ENCODE results near the gene MYCBP. TPM values are rescaled to one million over a fixed set of nuclear protein-coding genes. Genes with fewer than 3 reads are reported as not detected.

Gene MYCBP
- total RNA-seq, 2 experiments from 2014 or later: 45.6 to 49.1 TPM

- H3K27ac Mint-ChIP-seq: no peak overlapping the region
- no peaks in the 10 kb centered on the region for H3K36me3 Mint-ChIP-seq
- no peaks in the 10 kb centered on the region for H3K27me3 Mint-ChIP-seq
- no peak overlapping the region for H3K4me3 Mint-ChIP-seq
- H3K9me3 Mint-ChIP-seq: no peaks in the 10 kb centered on the region
- no peak for DNase-seq
- no peaks in the 10 kb centered on the region for H3K4me1 Mint-ChIP-seq
These were observed 15.5 kb upstream of the MYCBP start for GRCh38 chr1:38888423-38889333.

- Mint-ChIP-seq H3K36me3 (no peaks in the 10 kb centered on the region), H3K27me3 (no peaks in the 10 kb centered on the region), H3K27ac (no peak overlapping the region), H3K4me3 (no peak overlapping the region), H3K4me1 (no peaks in the 10 kb centered on the region), H3K9me3 (no peaks in the 10 kb centered on the region)
- DNase-seq: no peak
These were observed 11.9 kb upstream of the MYCBP start for GRCh38 chr1:38885092-38885491.

- Mint-ChIP-seq H3K4me1 (no peaks in the 10 kb centered on the region), H3K9me3 (no peaks in the 10 kb centered on the region), H3K27me3 (no peaks in the 10 kb centered on the region), H3K36me3 (no peaks in the 10 kb centered on the region), H3K27ac (no peak within 1 kb of the TSS), H3K4me3 (no peak within 1 kb of the TSS)
- DNase-seq: no peak
These were observed 8.3 kb upstream of the MYCBP start, which contains the start of gene GJA9 for GRCh38 chr1:38881487-38881886. TSS of gene GJA9 (minus strand) at chr1:38881587. CDS start at chr1:38876098, 5,489 bp downstream.

- Mint-ChIP-seq H3K27me3 (no peaks in the 10 kb centered on the region), H3K4me3 (no peak overlapping the region), H3K36me3 (peaks cover 2% of the 10 kb centered on the region), H3K27ac (no peak overlapping the region), H3K4me1 (peaks cover 22% of the 10 kb centered on the region), H3K9me3 (no peaks in the 10 kb centered on the region)
- DNase-seq: no peak
These were observed 2.7 kb upstream of the MYCBP start for GRCh38 chr1:38875811-38876210.

- Mint-ChIP-seq H3K9me3 (no peaks in the 10 kb centered on the region), H3K27ac (peak overlapping the region; percentile 80), H3K4me1 (peaks cover 27% of the 10 kb centered on the region), H3K27me3 (no peaks in the 10 kb centered on the region), H3K4me3 (peak overlapping the region; percentile 89), H3K36me3 (peaks cover 15% of the 10 kb centered on the region)
- peak; percentile 31 for DNase-seq
These were observed 634 bp downstream of the MYCBP start for GRCh38 chr1:38872401-38873026.

- no peak for DNase-seq
- no peaks in the 10 kb centered on the region for H3K9me3 Mint-ChIP-seq
- H3K4me1 Mint-ChIP-seq: peaks cover 27% of the 10 kb centered on the region
- no peaks in the 10 kb centered on the region for H3K27me3 Mint-ChIP-seq
- H3K4me3 Mint-ChIP-seq: no peak overlapping the region
- H3K27ac Mint-ChIP-seq: no peak overlapping the region
- peaks cover 15% of the 10 kb centered on the region for H3K36me3 Mint-ChIP-seq
These were observed 2.2 kb downstream of the MYCBP start for GRCh38 chr1:38870996-38871395.

- Mint-ChIP-seq H3K27ac (no peak overlapping the region), H3K9me3 (no peaks in the 10 kb centered on the region), H3K36me3 (peaks cover 15% of the 10 kb centered on the region), H3K4me1 (peaks cover 30% of the 10 kb centered on the region), H3K4me3 (no peak overlapping the region), H3K27me3 (no peaks in the 10 kb centered on the region)
- no peak for DNase-seq
These were observed 5.9 kb downstream of the MYCBP start for GRCh38 chr1:38867208-38867607.

GRCh38 chr1:38865112-38865715, 7.9 kb downstream of the MYCBP start:
- H3K9me3 Mint-ChIP-seq: no peaks in the 10 kb centered on the region
- no peak overlapping the region for H3K4me3 Mint-ChIP-seq
- H3K4me1 Mint-ChIP-seq: peaks cover 29% of the 10 kb centered on the region
- no peak for DNase-seq
- H3K27me3 Mint-ChIP-seq: no peaks in the 10 kb centered on the region
- H3K36me3 Mint-ChIP-seq: peaks cover 12% of the 10 kb centered on the region
- no peak overlapping the region for H3K27ac Mint-ChIP-seq

- no peaks in the 10 kb centered on the region for H3K36me3 Mint-ChIP-seq
- no peak for DNase-seq
- no peaks in the 10 kb centered on the region for H3K9me3 Mint-ChIP-seq
- H3K4me3 Mint-ChIP-seq: peak overlapping the region; percentile 87
- H3K4me1 Mint-ChIP-seq: peaks cover 34% of the 10 kb centered on the region
- H3K27ac Mint-ChIP-seq: peak overlapping the region; percentile 59
- H3K27me3 Mint-ChIP-seq: no peaks in the 10 kb centered on the region
These were observed 12.7 kb downstream of the MYCBP start for GRCh38 chr1:38860454-38860795.

- Mint-ChIP-seq H3K36me3 (no peaks in the 10 kb centered on the region), H3K4me3 (peak within 1 kb of the TSS; percentile 87), H3K27ac (peak within 1 kb of the TSS; percentile 74), H3K9me3 (no peaks in the 10 kb centered on the region), H3K27me3 (no peaks in the 10 kb centered on the region), H3K4me1 (peaks cover 32% of the 10 kb centered on the region)
- DNase-seq: peak; percentile 98
These were observed 13.3 kb downstream of the MYCBP start, which contains the start of gene RRAGC for GRCh38 chr1:38859561-38860453. TSS of gene RRAGC (minus strand) at chr1:38859772. CDS start at chr1:38859646, 126 bp downstream.

- no peaks in the 10 kb centered on the region for H3K36me3 Mint-ChIP-seq
- DNase-seq: peak; percentile 58
- no peaks in the 10 kb centered on the region for H3K9me3 Mint-ChIP-seq
- peak overlapping the region; percentile 87 for H3K4me3 Mint-ChIP-seq
- no peaks in the 10 kb centered on the region for H3K27me3 Mint-ChIP-seq
- H3K4me1 Mint-ChIP-seq: peaks cover 32% of the 10 kb centered on the region
- H3K27ac Mint-ChIP-seq: peak overlapping the region; percentile 74
These were observed 14.2 kb downstream of the MYCBP start for GRCh38 chr1:38858833-38859560.

- Mint-ChIP-seq H3K4me3 (no peak overlapping the region), H3K9me3 (no peaks in the 10 kb centered on the region), H3K27me3 (no peaks in the 10 kb centered on the region), H3K36me3 (peaks cover 2% of the 10 kb centered on the region), H3K4me1 (peaks cover 13% of the 10 kb centered on the region), H3K27ac (peak overlapping the region; percentile 4)
- no peak for DNase-seq
These were observed 20.4 kb downstream of the MYCBP start for GRCh38 chr1:38852780-38853179.

GRCh38 chr1:38848071-38848470, 25.1 kb downstream of the MYCBP start:
- DNase-seq: no peak
- Mint-ChIP-seq H3K27me3 (no peaks in the 10 kb centered on the region), H3K27ac (no peak overlapping the region), H3K9me3 (peaks cover 3% of the 10 kb centered on the region), H3K36me3 (peaks cover 14% of the 10 kb centered on the region), H3K4me3 (no peak overlapping the region), H3K4me1 (peaks cover 6% of the 10 kb centered on the region)

GRCh38 chr1:38846210-38846609, 26.9 kb downstream of the MYCBP start:
- Mint-ChIP-seq H3K4me3 (no peak overlapping the region), H3K9me3 (peaks cover 3% of the 10 kb centered on the region), H3K4me1 (no peaks in the 10 kb centered on the region), H3K27me3 (no peaks in the 10 kb centered on the region), H3K27ac (no peak overlapping the region), H3K36me3 (peaks cover 16% of the 10 kb centered on the region)
- DNase-seq: no peak
